K562 (cell line): ENCODE data around the gene LRP1B. TPM values are rescaled to one million over a fixed set of nuclear protein-coding genes. Genes with fewer than 3 reads are reported as not detected.

ENCODE experiments used
- ATAC-seq: fragments of 200-7000 bp; cut with Tn5 transposase; 3 replicates; pipeline ENCODE4 v1.9.1; 2020; ENCODE audit warnings: moderate library complexity
- BruUV-seq: library from RNA; stranded (reverse); fragments of 400-500 nt; replicated peaks from 2 replicates; lab custom pipeline; 2021; lab: Mats Ljungman, UMichigan
- CTCF ChIA-PET: fragments of 300-600 bp; formaldehyde crosslinking; extraction: SDS; loops from one replicate; lab custom pipeline; 2021; ENCODE audit warnings: low intra/inter-chr PET ratio; lab: Yijun Ruan, JAX
- POLR2A ChIA-PET: fragments of 300-600, 350-650 bp; sonication (Branson Sonifier 250); formaldehyde crosslinking; extraction: SDS; loops from one replicate; lab custom pipeline; 2021; ENCODE audit warnings: antibody characterized with exemption, inconsistent platforms; lab: Yijun Ruan, JAX
- DNase-seq, 4 experiments: peaks; one replicate each; pipeline versions ENCODE4 v3.0.0 to v3.0.0-alpha.2; 2011 to 2018; ENCODE audit warnings: low spot score in 3 of 4, mixed read lengths in 3 of 4; ENCODE audit errors: extremely low read depth in 1 of 4
- FAIRE-seq: peaks from 2 replicates; lab custom pipeline; 2011; peaks lifted over from hg19 to GRCh38; lab: Jason Lieb, UNC
- H2AFZ ChIP-seq: 2 replicates; pipeline ENCODE4 v1.6.0; 2011; ENCODE audit warnings: low read depth, low read length, control low read depth, inconsistent platforms
- H3K27ac ChIP-seq: fragments of 200-600 bp; 3 replicates; pipeline ENCODE4 v1.8.0; 2011; ENCODE audit warnings: low read depth, mild to moderate bottlenecking, control low read depth, inconsistent platforms, low read length, moderate library complexity, mixed read lengths; ENCODE audit errors: extremely low read depth
- H3K27me3 ChIP-seq, 2 experiments: fragments of 300-600 bp in 1 of 2; 2 replicates in 1 of 2; 3 replicates in 1 of 2; pipeline versions ENCODE4 v1.6.0 to v1.8.0; 2011; ENCODE audit warnings: inconsistent platforms in 2 of 2, low read length in 2 of 2, mild to moderate bottlenecking in 1 of 2, mixed read lengths in 1 of 2, moderate library complexity in 1 of 2; ENCODE audit not compliant: control insufficient read depth in 2 of 2, insufficient read depth in 2 of 2
- H3K36me3 ChIP-seq: fragments of 300-600 bp; 3 replicates; pipeline ENCODE4 v1.8.0; 2011; ENCODE audit warnings: mild to moderate bottlenecking, low read length, inconsistent platforms; ENCODE audit not compliant: control insufficient read depth, insufficient read depth
- H3K4me1 ChIP-seq, 2 experiments: fragments of 200-600 bp in 1 of 2; replicated peaks in 1 of 2; 2 replicates in 1 of 2; 3 replicates in 1 of 2; pipeline versions ENCODE4 v1.5.1 to v1.8.0; 2011; ENCODE audit warnings: inconsistent platforms in 2 of 2, low read length in 2 of 2, mild to moderate bottlenecking in 1 of 2, mixed read lengths in 1 of 2, moderate library complexity in 1 of 2; ENCODE audit not compliant: control insufficient read depth in 2 of 2, insufficient read depth in 2 of 2
- H3K4me2 ChIP-seq: 2 replicates; pipeline ENCODE4 v1.6.1; 2011; ENCODE audit warnings: low read length, control low read depth, inconsistent platforms, mixed read lengths; ENCODE audit not compliant: insufficient read depth
- H3K4me3 ChIP-seq: fragments of 200-600 bp; sonication (generic), shearing (Covaris generic); 2 replicates; pipeline ENCODE4 v1.5.1; 2016; ENCODE audit warnings: control low read depth, inconsistent platforms
- H3K79me2 ChIP-seq: fragments of 200-600 bp; 3 replicates; pipeline ENCODE4 v1.8.0; 2011; ENCODE audit warnings: low read length, inconsistent platforms; ENCODE audit not compliant: control insufficient read depth, insufficient read depth
- H3K9ac ChIP-seq, 2 experiments: 2 replicates each; pipeline versions ENCODE4 v1.6.0 to v1.6.1; 2011; ENCODE audit warnings: low read depth in 2 of 2, low read length in 2 of 2, control low read depth in 1 of 2, inconsistent platforms in 1 of 2, mild to moderate bottlenecking in 1 of 2, mixed read lengths in 1 of 2; ENCODE audit not compliant: insufficient read depth in 1 of 2
- H3K9me1 ChIP-seq: one replicate; pipeline ENCODE4 v1.6.0; 2011; ENCODE audit warnings: inconsistent platforms, mild to moderate bottlenecking, low read length, moderate library complexity; ENCODE audit not compliant: control insufficient read depth, insufficient read depth
- H3K9me3 ChIP-seq: replicated peaks from 2 replicates; pipeline ENCODE4 v1.5.1; 2011; ENCODE audit warnings: low read depth, low read length, inconsistent platforms; ENCODE audit not compliant: control insufficient read depth, insufficient read depth
- H4K20me1 ChIP-seq: replicated peaks from 2 replicates; pipeline ENCODE4 v1.6.1; 2011; ENCODE audit warnings: low read length, inconsistent platforms, mixed read lengths; ENCODE audit not compliant: control insufficient read depth, insufficient read depth
- TEAD4 ChIP-seq, 2 experiments: sonication (generic) in 1 of 2; formaldehyde crosslinking in 1 of 2; IDR thresholded peaks; 2 replicates each; pipeline versions ENCODE4 v1.6.1 to v1.8.0; 2012 to 2022; ENCODE audit warnings: borderline replicate concordance in 1 of 2, inconsistent platforms in 1 of 2, low read length in 1 of 2, mild to moderate bottlenecking in 1 of 2, missing genetic modification reagents in 1 of 2
- WGBS: fragments of 100-300 bp; shearing (Covaris generic); methylation state at CpG from one replicate; pipeline ENCODE4 v1.1.6; 2016; ENCODE audit warnings: low coverage, mixed read lengths; ENCODE audit not compliant: insufficient coverage; ENCODE audit errors: missing lambda C conversion rate; 5-methylcytosine and 5-hydroxymethylcytosine counted together
- in situ Hi-C: fragments of 300-500 bp; cut with MboI; formaldehyde crosslinking; loops from 4 replicates; pipeline ENCODE4 v1.15.0; 2018; ENCODE audit warnings: inconsistent platforms, mixed read lengths
- intact Hi-C: fragments of 100-400 bp; cut with micrococcal nuclease; formaldehyde crosslinking; loops from 2 replicates; pipeline ENCODE4 v1.14.2; 2022
- polyA plus RNA-seq, 8 experiments: library from polyadenylated mRNA; depleted of rRNA in 4 of 8; stranded (reverse) in 5 of 8; unstranded in 3 of 8; fragments of >200 nt; fragmentation: Nextera tagmentation in 2 of 8; fragmentation: Illumina TruSeq in 1 of 8; extraction: Ambion mirVana in 2 of 8; extraction: Trizol in 1 of 8; gene quantifications; 2 replicates each; pipeline versions ENCODE4 v1.2.1 to v1.2.3, GENCODE V29; 2011 to 2014; ENCODE audit warnings: inconsistent platforms in 1 of 8, missing spikeins in 1 of 8
- total RNA-seq, 7 experiments: library from RNA; depleted of rRNA in 6 of 7; stranded (reverse); fragments of >200 nt in 6 of 7; fragmentation: Illumina TruSeq in 2 of 7; extraction: Trizol in 2 of 7; gene quantifications; 2 replicates each; pipeline versions ENCODE4 v1.2.1 to v1.2.3, GENCODE V29; 2011 to 2021; ENCODE audit warnings: low replicate concordance in 1 of 7
- TF ChIP-seq, protein P1 (sequence below): fragments of 250-450 bp; sonication (Bioruptor Pico); IDR thresholded peaks from 2 replicates; pipeline ENCODE4 v1.4.0; 2020; ENCODE audit warnings: borderline replicate concordance

Gene LRP1B
- total and polyA plus RNA-seq, 9 of the 15 experiments (the other 6 are each of a cell fraction or from before 2014, with no cell fraction given) = not detected

DNA sequence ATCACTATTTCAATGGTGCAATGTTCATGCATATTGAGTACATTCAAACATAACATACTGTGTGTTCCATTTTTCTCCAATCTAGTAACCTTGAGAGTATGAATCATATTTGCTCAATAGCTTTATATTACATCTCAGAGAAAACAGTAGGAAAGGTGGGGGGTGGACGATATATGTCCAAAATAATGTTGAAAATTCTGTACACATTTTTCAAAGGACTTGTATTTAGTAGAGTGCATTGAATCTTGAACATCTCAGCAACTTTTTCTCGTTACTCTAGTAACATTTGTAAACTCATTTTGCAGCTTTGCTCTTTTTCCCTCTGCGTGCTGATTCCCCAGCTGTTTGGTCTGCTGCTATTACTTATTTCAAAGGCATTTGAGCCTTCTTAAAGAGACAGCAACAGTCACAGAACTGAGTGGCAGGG lies 1487.0 kb downstream of the LRP1B start:
- no peaks in the 10 kb centered on the region; the same call in 1 of the 2 replicates for H3K9me3 ChIP-seq
- H3K9me1 ChIP-seq = no peaks in the 10 kb centered on the region
- BruUV-seq = no TSS peak
- ChIA-PET CTCF (no interaction called here), POLR2A (no interaction called here)
- no peak overlapping the region for H3K27ac ChIP-seq
- no peaks in the 10 kb centered on the region for H4K20me1 ChIP-seq
- no peak overlapping the region for H3K4me2 ChIP-seq
- intact Hi-C loops = no loop called here
- WGBS = 5% methylated on average over 3 of the region's 3 CpGs
- no peak overlapping the region for H2AFZ ChIP-seq
- H3K36me3 ChIP-seq = no peaks in the 10 kb centered on the region
- ATAC-seq = no peak
- in situ Hi-C loops = no loop called here
- FAIRE-seq = no peak
- no peak overlapping the region for H3K9ac ChIP-seq
- no peaks in the 10 kb centered on the region for H3K27me3 ChIP-seq
- no peaks in the 10 kb centered on the region for H3K79me2 ChIP-seq
- no peaks in the 10 kb centered on the region for H3K4me1 ChIP-seq
- no peak for TF ChIP-seq TEAD4 (IDR thresholded peaks at IDR 0.05; ENCODE audit: low read length)
- no peak for TF ChIP-seq TEAD4 (CRISPR knock-in tag; IDR thresholded peaks at IDR 0.05; ENCODE audit: borderline replicate concordance)
- no peak for DNase-seq
- no peak overlapping the region for H3K4me3 ChIP-seq

- Histone ChIP-seq H3K79me2 (no peaks in the 10 kb centered on the region), H3K27me3 (no peaks in the 10 kb centered on the region), H2AFZ (no peak overlapping the region), H3K9me1 (no peaks in the 10 kb centered on the region), H3K4me3 (no peak overlapping the region), H3K9ac (no peak overlapping the region), H3K4me1 (no peaks in the 10 kb centered on the region), H3K4me2 (no peak overlapping the region), H3K27ac (no peak overlapping the region), H4K20me1 (no peaks in the 10 kb centered on the region), H3K9me3 (no peaks in the 10 kb centered on the region), H3K36me3 (no peaks in the 10 kb centered on the region)
- no peak for ATAC-seq
- in situ Hi-C loops (no loop called here), intact Hi-C loops (no loop called here)
- no TSS peak for BruUV-seq
- TF ChIP-seq, protein P1, sequence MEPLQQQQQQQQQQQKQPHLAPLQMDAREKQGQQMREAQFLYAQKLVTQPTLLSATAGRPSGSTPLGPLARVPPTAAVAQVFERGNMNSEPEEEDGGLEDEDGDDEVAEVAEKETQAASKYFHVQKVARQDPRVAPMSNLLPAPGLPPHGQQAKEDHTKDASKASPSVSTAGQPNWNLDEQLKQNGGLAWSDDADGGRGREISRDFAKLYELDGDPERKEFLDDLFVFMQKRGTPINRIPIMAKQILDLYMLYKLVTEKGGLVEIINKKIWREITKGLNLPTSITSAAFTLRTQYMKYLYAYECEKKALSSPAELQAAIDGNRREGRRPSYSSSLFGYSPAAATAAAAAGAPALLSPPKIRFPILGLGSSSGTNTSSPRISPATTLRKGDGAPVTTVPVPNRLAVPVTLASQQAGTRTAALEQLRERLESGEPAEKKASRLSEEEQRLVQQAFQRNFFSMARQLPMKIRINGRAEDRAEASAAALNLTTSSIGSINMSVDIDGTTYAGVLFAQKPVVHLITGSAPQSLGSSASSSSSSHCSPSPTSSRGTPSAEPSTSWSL (CRISPR knock-in tag) = no peak
- POLR2A ChIA-PET = no interaction called here
- 0% methylated on average over 1 of the region's 1 CpG for WGBS
- DNase-seq = no peak
- CTCF ChIA-PET = no interaction called here
- FAIRE-seq = no peak
Measured at GRCh38 chr2:140641163-140641562, 1489.7 kb downstream of the LRP1B start.
